IMR-90 (cell line): ENCODE results near the gene LRRC61. TPM values are rescaled to one million over a fixed set of nuclear protein-coding genes. Genes with fewer than 3 reads are reported as not detected.
"Not testable (repeated sequence)": the region's sequence is repeated elsewhere in the genome, so short reads cannot be mapped to it uniquely, and the experiment has no call there.

Experiments
- ATAC-seq: fragments of 200-7000 bp; cut with Tn5 transposase; 2 replicates; pipeline ENCODE4 v1.9.1; 2020; ENCODE audit warnings: low read depth, mild to moderate bottlenecking, moderate library complexity
- BruUV-seq: library from RNA; stranded (reverse); fragments of 400-500 nt; replicated peaks from 2 replicates; lab custom pipeline; 2021; lab: Mats Ljungman, UMichigan
- CTCF ChIA-PET: fragments of 300-600 bp; formaldehyde crosslinking; extraction: SDS; loops from one replicate; lab custom pipeline; 2021; ENCODE audit warnings: antibody characterized with exemption; lab: Yijun Ruan, JAX
- POLR2A ChIA-PET: fragments of 300-600 bp; sonication (Branson Sonifier 250); formaldehyde crosslinking; loops from one replicate; lab custom pipeline; 2022; ENCODE audit warnings: antibody characterized with exemption; ENCODE audit not compliant: unreplicated experiment; lab: Charles Lee
- DNase-seq: peaks from one replicate; pipeline ENCODE4 v3.0.0; 2013
- H2AFZ ChIP-seq: replicated peaks from 2 replicates; pipeline ENCODE3; 2013; ENCODE audit warnings: low read length, mild to moderate bottlenecking; ENCODE audit not compliant: poor library complexity
- H2AK5ac ChIP-seq: 2 replicates; pipeline ENCODE4 v1.6.1; 2013; ENCODE audit warnings: low read depth, low read length, inconsistent platforms
- H2AK9ac ChIP-seq: replicated peaks from 2 replicates; pipeline ENCODE3; 2013; ENCODE audit warnings: mild to moderate bottlenecking, low read depth, low read length, moderate library complexity; ENCODE audit not compliant: poor library complexity
- H2BK120ac ChIP-seq: 2 replicates; pipeline ENCODE4 v1.6.1; 2013; ENCODE audit warnings: low read depth, low read length, inconsistent platforms
- H2BK15ac ChIP-seq: 3 replicates; pipeline ENCODE4 v1.6.1; 2013; ENCODE audit warnings: low read depth, low read length, inconsistent platforms
- H2BK20ac ChIP-seq: 2 replicates; pipeline ENCODE4 v1.6.1; 2013; ENCODE audit warnings: low read depth, mild to moderate bottlenecking, inconsistent platforms, low read length, moderate library complexity
- H2BK5ac ChIP-seq: 2 replicates; pipeline ENCODE4 v1.6.1; 2013; ENCODE audit warnings: mild to moderate bottlenecking, low read depth, low read length, inconsistent platforms; ENCODE audit not compliant: poor library complexity, severe bottlenecking
- H3K14ac ChIP-seq: replicated peaks from 2 replicates; pipeline ENCODE4 v1.6.1; 2013; ENCODE audit warnings: low read depth, low read length, inconsistent platforms
- H3K18ac ChIP-seq: 2 replicates; pipeline ENCODE4 v1.6.1; 2013; ENCODE audit warnings: low read depth, low read length, control low read depth
- H3K23ac ChIP-seq: 2 replicates; pipeline ENCODE4 v1.6.1; 2013; ENCODE audit warnings: low read depth, low read length, inconsistent platforms
- H3K27ac ChIP-seq: 2 replicates; pipeline ENCODE4 v1.5.1; 2013; ENCODE audit warnings: mild to moderate bottlenecking, control low read depth, low read length; ENCODE audit not compliant: insufficient read depth
- H3K27me3 ChIP-seq: 2 replicates; pipeline ENCODE4 v1.6.1; 2013; ENCODE audit warnings: low read length; ENCODE audit not compliant: control insufficient read depth, insufficient read depth
- H3K36me3 ChIP-seq: 2 replicates; pipeline ENCODE4 v1.6.1; 2013; ENCODE audit warnings: low read length, mixed read lengths; ENCODE audit not compliant: control insufficient read depth, insufficient read depth
- H3K4ac ChIP-seq: 2 replicates; pipeline ENCODE4 v1.6.1; 2013; ENCODE audit warnings: low read depth, low read length, inconsistent platforms
- H3K4me1 ChIP-seq: 2 replicates; pipeline ENCODE4 v1.6.1; 2013; ENCODE audit warnings: low read length, mixed read lengths; ENCODE audit not compliant: control insufficient read depth, insufficient read depth
- H3K4me2 ChIP-seq: 2 replicates; pipeline ENCODE4 v1.6.1; 2013; ENCODE audit warnings: low read depth, mild to moderate bottlenecking, control low read depth, low read length, moderate library complexity
- H3K4me3 ChIP-seq: 2 replicates; pipeline ENCODE4 v1.5.1; 2013; ENCODE audit warnings: low read depth, mild to moderate bottlenecking, control low read depth, low read length, moderate library complexity; ENCODE audit not compliant: insufficient read depth
- H3K56ac ChIP-seq: 2 replicates; pipeline ENCODE4 v1.6.1; 2013; ENCODE audit warnings: low read length, inconsistent platforms; ENCODE audit not compliant: insufficient read depth; ENCODE audit errors: extremely low read depth
- H3K79me1 ChIP-seq, 2 experiments: 2 replicates each; pipeline ENCODE4 v1.6.1; 2013; ENCODE audit warnings: low read length in 2 of 2, inconsistent platforms in 1 of 2, low read depth in 1 of 2
- H3K9ac ChIP-seq: 2 replicates; pipeline ENCODE4 v1.6.1; 2013; ENCODE audit warnings: low read depth, low read length, control low read depth
- H3K9me1 ChIP-seq: 2 replicates; pipeline ENCODE4 v1.6.1; 2013; ENCODE audit warnings: low read length, inconsistent platforms; ENCODE audit not compliant: insufficient read depth
- H3K9me3 ChIP-seq: 2 replicates; pipeline ENCODE4 v1.6.1; 2013; ENCODE audit warnings: low read length; ENCODE audit not compliant: control insufficient read depth, insufficient read depth
- H4K20me1 ChIP-seq: 2 replicates; pipeline ENCODE4 v1.6.1; 2013; ENCODE audit warnings: low read length, inconsistent platforms; ENCODE audit not compliant: insufficient read depth
- H4K5ac ChIP-seq: 2 replicates; pipeline ENCODE4 v1.6.1; 2013; ENCODE audit warnings: mild to moderate bottlenecking, low read depth, low read length, control low read depth
- H4K8ac ChIP-seq, 2 experiments: 2 replicates each; pipeline ENCODE4 v1.6.1; 2013; ENCODE audit warnings: low read depth in 2 of 2, low read length in 2 of 2, control low read depth in 1 of 2, inconsistent platforms in 1 of 2
- H4K91ac ChIP-seq: 2 replicates; pipeline ENCODE4 v1.6.1; 2013; ENCODE audit warnings: low read depth, low read length, inconsistent platforms; ENCODE audit not compliant: insufficient read depth
- WGBS, 2 experiments: methylation state at CpG; one replicate each; pipeline versions ENCODE4 v1.1.5 to v1.1.7; 2013; ENCODE audit warnings: missing lambda C conversion rate in 2 of 2; ENCODE audit not compliant: insufficient read length in 1 of 2; ENCODE audit errors: extremely low coverage in 2 of 2; 5-methylcytosine and 5-hydroxymethylcytosine counted together
- dilution Hi-C: fragments of 300-500 bp; cut with HindIII; formaldehyde crosslinking; loops from one replicate; pipeline ENCODE4 v1.14.3; 2018; ENCODE audit warnings: low sequenced_read_pairs; ENCODE audit not compliant: unreplicated experiment
- in situ Hi-C: fragments of 300-500 bp; cut with MboI; formaldehyde crosslinking; loops from 3 replicates; pipeline ENCODE4 v1.14.3; 2019; ENCODE audit warnings: low sequenced_read_pairs, inconsistent platforms, mixed read lengths
- intact Hi-C: fragments of 100-400 bp; cut with micrococcal nuclease; formaldehyde crosslinking; loops from 2 replicates; pipeline ENCODE4 v1.10.0; 2022
- polyA plus RNA-seq, 3 experiments: library from polyadenylated mRNA; depleted of rRNA; stranded (reverse); fragments of >200 nt; gene quantifications; 2 replicates each; pipeline ENCODE4 v1.2.3, GENCODE V29; 2012; ENCODE audit warnings: low replicate concordance in 1 of 3
- total RNA-seq: library from RNA; depleted of rRNA; stranded (reverse); fragments of >200 nt; gene quantifications from 2 replicates; pipeline ENCODE4 v1.2.3, GENCODE V29; 2012

Gene LRRC61
- total and polyA plus RNA-seq, 2 of the 4 experiments (the other 2 are of a cell fraction) = 0.07 TPM; not detected in 1

- POLR2A ChIA-PET, H3K36me3 ChIP-seq, H2AFZ ChIP-seq, H2AK9ac ChIP-seq, H2AK5ac ChIP-seq, H4K91ac ChIP-seq, H3K23ac ChIP-seq, H2BK120ac ChIP-seq, dilution Hi-C loops, ATAC-seq, CTCF ChIA-PET, H3K27me3 ChIP-seq, H3K9me3 ChIP-seq, H3K56ac ChIP-seq, H3K4me1 ChIP-seq, intact Hi-C loops, H2BK15ac ChIP-seq, H2BK5ac ChIP-seq, H2BK20ac ChIP-seq, H3K27ac ChIP-seq, BruUV-seq, H3K9me1 ChIP-seq, H3K4me2 ChIP-seq, H3K18ac ChIP-seq, H3K79me1 ChIP-seq, DNase-seq, H3K14ac ChIP-seq, H4K5ac ChIP-seq, H3K4me3 ChIP-seq, H3K4ac ChIP-seq, in situ Hi-C loops, H4K8ac ChIP-seq, H3K9ac ChIP-seq, H4K20me1 ChIP-seq: not testable (repeated sequence)
- no CpG with 5 or more reads among the region's 10 CpGs for WGBS, 2 experiments
Observed at GRCh38 chr7:150296802-150297201, 26.4 kb upstream of the LRRC61 start.

DNA sequence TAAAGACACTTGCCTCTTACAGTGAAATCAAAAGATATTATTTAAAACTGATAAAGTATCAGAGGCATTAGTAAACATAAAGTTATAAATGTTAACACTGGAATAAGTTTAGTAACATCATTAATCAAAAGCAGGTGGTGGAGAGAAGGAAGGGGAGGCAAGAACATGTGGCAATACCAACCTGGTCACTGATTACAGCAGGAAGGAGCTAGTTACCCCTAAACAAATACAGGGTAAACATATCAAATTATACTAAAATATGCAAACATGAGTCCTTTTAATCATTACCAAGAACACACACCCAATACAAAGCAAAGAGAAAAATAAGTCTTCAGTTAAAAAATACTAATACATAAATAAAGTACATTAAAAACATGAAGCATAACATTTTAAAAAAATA lies 25.2 kb upstream of the LRRC61 start:
- H4K91ac ChIP-seq, H2AK9ac ChIP-seq, ATAC-seq, H2AK5ac ChIP-seq, H3K56ac ChIP-seq, H3K4me3 ChIP-seq, in situ Hi-C loops, H3K18ac ChIP-seq, H2BK5ac ChIP-seq, H3K4ac ChIP-seq, H3K36me3 ChIP-seq, BruUV-seq, intact Hi-C loops, H3K79me1 ChIP-seq, H2BK15ac ChIP-seq, H4K5ac ChIP-seq, H2AFZ ChIP-seq, H3K9me1 ChIP-seq, H3K4me2 ChIP-seq, H4K20me1 ChIP-seq, H3K9ac ChIP-seq, H3K4me1 ChIP-seq, dilution Hi-C loops, H3K27ac ChIP-seq, H3K27me3 ChIP-seq, H3K9me3 ChIP-seq, DNase-seq, POLR2A ChIA-PET, H2BK120ac ChIP-seq, H4K8ac ChIP-seq, H3K14ac ChIP-seq, CTCF ChIA-PET, H3K23ac ChIP-seq, H2BK20ac ChIP-seq: not testable (repeated sequence)
